Common myeloid progenitor, CD34-positive (primary cell): ENCODE measurements around the gene MS4A6E.
"Not testable (repeated sequence)": the region's sequence is repeated elsewhere in the genome, so short reads cannot be mapped to it uniquely, and the experiment has no call there.

Source experiments
- CTCF ChIA-PET: fragments of 350-600 bp; sonication (Branson Sonifier 250); formaldehyde crosslinking; loops from one replicate; lab custom pipeline; 2021; ENCODE audit warnings: antibody characterized with exemption; lab: Charles Lee
- POLR2A ChIA-PET: fragments of 350-600 bp; sonication (Branson Sonifier 250); formaldehyde crosslinking; loops from one replicate; lab custom pipeline; 2021; ENCODE audit warnings: antibody characterized with exemption; lab: Charles Lee
- DNase-seq, 3 donors: peaks; one replicate each; pipeline versions ENCODE4 v3.0.0 to v3.0.0-alpha.2; 2013
- H3K27ac ChIP-seq, 2 experiments: 1 replicate in 1 of 2; 2 replicates in 1 of 2; pipeline ENCODE4 v1.7.0; 2013; ENCODE audit warnings: inconsistent platforms in 2 of 2, low read length in 2 of 2, mild to moderate bottlenecking in 2 of 2, low read depth in 1 of 2, moderate library complexity in 1 of 2; ENCODE audit not compliant: severe bottlenecking in 2 of 2, insufficient read depth in 1 of 2, poor library complexity in 1 of 2
- H3K27me3 ChIP-seq, 5 experiments: replicated peaks in 2 of 5; 1 replicate in 3 of 5; 2 replicates in 2 of 5; pipeline versions ENCODE4 v1.6.1 to v1.7.0; 2013; ENCODE audit warnings: low read length in 4 of 5, mild to moderate bottlenecking in 2 of 5, moderate library complexity in 2 of 5, inconsistent platforms in 1 of 5; ENCODE audit not compliant: insufficient read depth in 5 of 5, control insufficient read depth in 4 of 5
- H3K36me3 ChIP-seq, 4 experiments: 1 replicate in 2 of 4; 2 replicates in 2 of 4; pipeline versions ENCODE4 v1.6.1 to v1.7.0; 2013; ENCODE audit warnings: low read length in 3 of 4, control low read depth in 1 of 4, mild to moderate bottlenecking in 1 of 4; ENCODE audit not compliant: control insufficient read depth in 4 of 4, insufficient read depth in 4 of 4
- H3K4me1 ChIP-seq, 4 experiments: 1 replicate in 3 of 4; 2 replicates in 1 of 4; pipeline versions ENCODE4 v1.6.1 to v1.7.1; 2013; ENCODE audit warnings: low read length in 3 of 4, mild to moderate bottlenecking in 3 of 4, control low read depth in 1 of 4, inconsistent platforms in 1 of 4, moderate library complexity in 1 of 4; ENCODE audit not compliant: control insufficient read depth in 4 of 4, insufficient read depth in 4 of 4; ENCODE audit errors: control extremely low read depth in 1 of 4
- H3K4me3 ChIP-seq, 7 experiments: 1 replicate in 4 of 7; 2 replicates in 3 of 7; pipeline versions ENCODE4 v1.5.1 to v1.7.0; 2013; ENCODE audit warnings: mild to moderate bottlenecking in 7 of 7, low read length in 6 of 7, moderate library complexity in 6 of 7, inconsistent platforms in 2 of 7, low read depth in 2 of 7, control low read depth in 1 of 7; ENCODE audit not compliant: insufficient read depth in 4 of 7, control insufficient read depth in 1 of 7; ENCODE audit errors: extremely low read depth in 1 of 7
- H3K9me3 ChIP-seq, 5 experiments: 1 replicate in 4 of 5; 2 replicates in 1 of 5; pipeline versions ENCODE4 v1.6.1 to v1.7.1; 2013; ENCODE audit warnings: low read length in 4 of 5, mild to moderate bottlenecking in 2 of 5, inconsistent platforms in 1 of 5, low read depth in 1 of 5, moderate library complexity in 1 of 5; ENCODE audit not compliant: control insufficient read depth in 4 of 5, insufficient read depth in 2 of 5; ENCODE audit errors: control extremely low read depth in 1 of 5
- WGBS: methylation state at CpG from one replicate; pipeline ENCODE4 v1.1.5; 2013; ENCODE audit not compliant: insufficient coverage; 5-methylcytosine and 5-hydroxymethylcytosine counted together

Gene MS4A6E

GRCh38 chr11:60301178-60301577 is 25.9 kb upstream of the MS4A6E start:
- 100% methylated on average over 1 of the region's 3 CpGs for WGBS
- Histone ChIP-seq H3K4me1 (no peaks in the 10 kb centered on the region), H3K4me3 (no peak overlapping the region), H3K27ac (no peak overlapping the region), H3K27me3 (no peaks in the 10 kb centered on the region), H3K36me3 (no peaks in the 10 kb centered on the region), H3K9me3 (peaks cover 0 to 1% (median 0%) of the 10 kb centered on the region in 5 experiments)
- DNase-seq, result no peak
- ChIA-PET CTCF (no interaction called here), POLR2A (no interaction called here)

GRCh38 chr11:60301884-60302283 is 25.2 kb upstream of the MS4A6E start:
- H3K4me1 ChIP-seq, H3K27me3 ChIP-seq, H3K36me3 ChIP-seq, POLR2A ChIA-PET, CTCF ChIA-PET, DNase-seq, H3K27ac ChIP-seq, H3K4me3 ChIP-seq, H3K9me3 ChIP-seq: not testable (repeated sequence)
- 95% methylated on average over 4 of the region's 6 CpGs for whole genome bisulfite sequencing

GRCh38 chr11:60303661-60304060 is 23.4 kb upstream of the MS4A6E start:
- no peak for DNase-seq
- Histone ChIP-seq H3K27ac (no peak overlapping the region), H3K9me3 (peaks cover 0 to 1% (median 0%) of the 10 kb centered on the region in 5 experiments), H3K36me3 (no peaks in the 10 kb centered on the region), H3K4me3 (no peak overlapping the region), H3K4me1 (no peaks in the 10 kb centered on the region), H3K27me3 (no peaks in the 10 kb centered on the region)
- POLR2A ChIA-PET, result no interaction called here
- CTCF ChIA-PET, result no interaction called here
- 97% methylated on average over 4 of the region's 5 CpGs for WGBS

GRCh38 chr11:60305906-60306619 is 21.0 kb upstream of the MS4A6E start:
- POLR2A ChIA-PET, result no interaction called here
- Histone ChIP-seq H3K27ac (no peak overlapping the region), H3K36me3 (no peaks in the 10 kb centered on the region), H3K9me3 (peaks cover 0 to 1% (median 0%) of the 10 kb centered on the region in 5 experiments), H3K4me1 (no peaks in the 10 kb centered on the region), H3K27me3 (no peaks in the 10 kb centered on the region), H3K4me3 (no peak overlapping the region)
- 95% methylated on average over 2 of the region's 3 CpGs for WGBS
- no peak for DNase-seq
- CTCF ChIA-PET, result no interaction called here

GRCh38 chr11:60307507-60308195 is 19.4 kb upstream of the MS4A6E start:
- 100% methylated on average over 3 of the region's 3 CpGs for WGBS
- no peaks in the 10 kb centered on the region for H3K36me3 ChIP-seq
- no peak overlapping the region for H3K27ac ChIP-seq
- H3K9me3 ChIP-seq, result peaks cover 0 to 1% (median 0%) of the 10 kb centered on the region in 5 experiments
- no peak overlapping the region for H3K4me3 ChIP-seq
- H3K4me1 ChIP-seq, result no peaks in the 10 kb centered on the region
- H3K27me3 ChIP-seq, result no peaks in the 10 kb centered on the region
- CTCF ChIA-PET, result no interaction called here
- DNase-seq, result no peak
- POLR2A ChIA-PET, result no interaction called here

DNA sequence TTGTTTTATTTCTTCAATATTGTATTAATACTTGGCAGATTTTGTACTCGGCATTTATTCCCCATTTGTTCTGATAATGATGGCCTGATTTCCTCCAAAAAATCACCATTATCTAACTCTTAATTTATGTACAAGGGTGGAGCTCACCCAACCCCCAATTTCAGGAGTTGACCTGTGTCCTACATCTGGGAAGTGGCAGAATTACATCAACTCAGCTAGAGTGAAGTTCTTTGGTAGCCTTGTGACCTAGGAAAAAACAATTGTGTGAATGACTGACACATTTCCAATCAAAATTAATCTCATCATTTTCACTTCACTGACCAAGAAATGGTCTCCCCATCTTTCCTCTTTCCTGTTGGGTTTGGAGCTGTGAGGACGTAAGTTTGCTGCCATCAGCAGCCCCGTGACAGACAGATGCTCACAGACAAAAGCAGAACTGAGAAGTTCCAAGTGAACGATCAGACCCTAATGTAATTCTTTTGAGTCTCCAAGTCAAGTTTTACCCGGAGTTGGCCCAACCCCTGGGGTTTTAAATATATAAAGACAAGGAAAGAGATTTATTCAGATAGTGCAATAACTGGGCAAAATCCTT is 16.6 kb upstream of the MS4A6E start:
- Histone ChIP-seq H3K4me3 (no peak overlapping the region), H3K4me1 (peaks cover 0 to 9% (median 3%) of the 10 kb centered on the region in 4 experiments), H3K27me3 (no peaks in the 10 kb centered on the region), H3K27ac (no peak overlapping the region), H3K9me3 (no peaks in the 10 kb centered on the region), H3K36me3 (no peaks in the 10 kb centered on the region)
- POLR2A ChIA-PET, result no interaction called here
- 80% methylated on average over 1 of the region's 5 CpGs for WGBS
- CTCF ChIA-PET, result no interaction called here
- peak in 2 of 3 donors; percentile 1 to 9 for DNase-seq
